Measurements from ENCODE around the gene PVALB.

The PVALB gene

DNA sequence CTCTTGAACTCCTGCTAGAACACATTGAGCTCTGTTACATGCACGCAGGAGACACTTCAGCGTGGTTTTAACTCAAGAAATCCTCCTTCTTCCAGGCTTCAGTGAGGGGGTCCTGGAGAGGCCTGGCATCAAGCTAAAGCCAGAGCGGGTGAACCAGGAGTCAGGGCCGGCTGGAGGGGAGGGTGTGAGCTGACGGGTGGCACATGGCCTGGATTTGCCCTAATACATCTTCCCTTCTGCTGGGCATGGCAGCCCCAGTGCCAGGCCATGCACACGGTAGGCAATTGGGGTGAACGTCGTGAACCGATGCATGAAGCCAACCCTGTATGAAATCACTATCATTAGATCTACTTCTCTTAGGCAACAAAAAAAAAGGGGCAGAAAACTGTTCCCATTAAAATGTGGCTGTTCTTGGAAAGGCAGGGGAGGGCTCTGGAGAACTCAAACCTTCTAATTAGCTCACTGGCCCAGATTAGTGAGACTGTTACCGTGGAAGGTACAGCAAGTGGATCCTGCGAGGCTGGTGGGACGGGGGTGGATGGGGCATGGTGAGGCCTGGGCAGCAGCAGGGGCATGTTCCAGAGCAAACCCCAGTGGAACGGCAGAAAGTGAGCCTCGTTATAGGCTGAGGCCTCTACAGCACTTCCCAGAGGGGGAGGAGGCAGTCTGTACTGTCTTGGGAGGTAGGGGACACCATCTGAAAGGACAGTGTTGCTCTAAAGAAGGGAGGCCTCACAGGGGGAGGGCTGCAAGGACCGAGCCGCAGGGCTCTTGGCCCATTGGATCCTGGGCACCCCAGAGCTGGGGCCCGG is 51.5 kb downstream of the PVALB start:
- H3K4me1 ChIP-seq (ENCODE audit: low read length) = no peaks in the 10 kb centered on the region
- no peak overlapping the region for H2AFZ ChIP-seq (ENCODE audit: low read length)
- H3K9me3 ChIP-seq (replicated peaks; ENCODE audit: insufficient read depth, low read length) = no peaks in the 10 kb centered on the region
- H3K27me3 ChIP-seq (replicated peaks; ENCODE audit: insufficient read depth, low read length) = no peaks in the 10 kb centered on the region
- no peaks in the 10 kb centered on the region for H3F3A ChIP-seq (ENCODE audit: insufficient read depth, low read length)
- TF ChIP-seq EZH2phosphoT487 (IDR thresholded peaks at IDR 0.05; ENCODE audit: low read length) = no peak
- TF ChIP-seq, protein P1, sequence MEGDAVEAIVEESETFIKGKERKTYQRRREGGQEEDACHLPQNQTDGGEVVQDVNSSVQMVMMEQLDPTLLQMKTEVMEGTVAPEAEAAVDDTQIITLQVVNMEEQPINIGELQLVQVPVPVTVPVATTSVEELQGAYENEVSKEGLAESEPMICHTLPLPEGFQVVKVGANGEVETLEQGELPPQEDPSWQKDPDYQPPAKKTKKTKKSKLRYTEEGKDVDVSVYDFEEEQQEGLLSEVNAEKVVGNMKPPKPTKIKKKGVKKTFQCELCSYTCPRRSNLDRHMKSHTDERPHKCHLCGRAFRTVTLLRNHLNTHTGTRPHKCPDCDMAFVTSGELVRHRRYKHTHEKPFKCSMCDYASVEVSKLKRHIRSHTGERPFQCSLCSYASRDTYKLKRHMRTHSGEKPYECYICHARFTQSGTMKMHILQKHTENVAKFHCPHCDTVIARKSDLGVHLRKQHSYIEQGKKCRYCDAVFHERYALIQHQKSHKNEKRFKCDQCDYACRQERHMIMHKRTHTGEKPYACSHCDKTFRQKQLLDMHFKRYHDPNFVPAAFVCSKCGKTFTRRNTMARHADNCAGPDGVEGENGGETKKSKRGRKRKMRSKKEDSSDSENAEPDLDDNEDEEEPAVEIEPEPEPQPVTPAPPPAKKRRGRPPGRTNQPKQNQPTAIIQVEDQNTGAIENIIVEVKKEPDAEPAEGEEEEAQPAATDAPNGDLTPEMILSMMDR (IDR thresholded peaks at IDR 0.05; ENCODE audit: low read length) = no peak
- TF ChIP-seq EZH2 (optimal IDR thresholded peaks at IDR 0.05; ENCODE audit: low read depth, low read length) = no peak
- no peaks in the 10 kb centered on the region for H3K79me2 ChIP-seq (ENCODE audit: low read length)
- no peak overlapping the region for H3K27ac ChIP-seq (ENCODE audit: low read length)
- H4K20me1 ChIP-seq (ENCODE audit: insufficient read depth, low read length) = no peaks in the 10 kb centered on the region
- no peak overlapping the region for H3K9ac ChIP-seq (ENCODE audit: low read length)
- no peaks in the 10 kb centered on the region for H3K36me3 ChIP-seq (replicated peaks; ENCODE audit: insufficient read depth, low read length)
- no peaks in the 10 kb centered on the region for H3K9me2 ChIP-seq (replicated peaks; ENCODE audit: insufficient read depth, low read length)
- no peak for DNase-seq
- no peak overlapping the region for H3K4me3 ChIP-seq (ENCODE audit: low read length)
- no peak overlapping the region for H3K4me2 ChIP-seq (ENCODE audit: low read depth, low read length)

DNA sequence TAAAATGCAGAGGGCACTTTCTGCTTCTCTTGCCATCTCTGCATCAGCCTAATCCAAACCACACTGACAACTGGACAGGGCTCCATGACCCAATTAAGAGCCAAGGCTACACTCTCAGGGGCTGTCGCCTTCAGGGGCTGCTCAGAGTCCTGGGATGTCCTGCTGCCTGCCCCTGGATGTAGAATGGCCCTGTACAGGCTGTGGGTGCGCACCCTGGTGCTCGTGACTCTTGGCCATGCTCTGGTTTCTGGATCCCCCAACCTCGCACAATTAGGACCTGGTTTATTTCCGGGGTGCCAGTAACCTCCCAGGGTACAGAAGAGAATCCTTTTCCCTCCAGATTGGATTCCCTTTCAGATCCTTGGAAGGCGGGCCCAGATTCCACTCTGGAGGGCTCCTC is 52.2 kb downstream of the PVALB start:
- H3K9me3 ChIP-seq (replicated peaks; ENCODE audit: insufficient read depth, low read length) = no peaks in the 10 kb centered on the region
- no peaks in the 10 kb centered on the region for H3K27me3 ChIP-seq (replicated peaks; ENCODE audit: insufficient read depth, low read length)
- no peak overlapping the region for H3K4me2 ChIP-seq (ENCODE audit: low read depth, low read length)
- H3K27ac ChIP-seq (ENCODE audit: low read length) = no peak overlapping the region
- H2AFZ ChIP-seq (ENCODE audit: low read length) = no peak overlapping the region
- H3K4me3 ChIP-seq (ENCODE audit: low read length) = no peak overlapping the region
- no peaks in the 10 kb centered on the region for H4K20me1 ChIP-seq (ENCODE audit: insufficient read depth, low read length)
- TF ChIP-seq EZH2 (optimal IDR thresholded peaks at IDR 0.05; ENCODE audit: low read depth, low read length) (no peak), EZH2phosphoT487 (IDR thresholded peaks at IDR 0.05; ENCODE audit: low read length) (no peak)
- TF ChIP-seq, protein P1 (IDR thresholded peaks at IDR 0.05; ENCODE audit: low read length) = no peak
- H3K36me3 ChIP-seq (replicated peaks; ENCODE audit: insufficient read depth, low read length) = no peaks in the 10 kb centered on the region
- H3K4me1 ChIP-seq (ENCODE audit: low read length) = no peaks in the 10 kb centered on the region
- DNase-seq = no peak
- H3F3A ChIP-seq (ENCODE audit: insufficient read depth, low read length) = no peaks in the 10 kb centered on the region
- no peak overlapping the region for H3K9ac ChIP-seq (ENCODE audit: low read length)
- no peaks in the 10 kb centered on the region for H3K9me2 ChIP-seq (replicated peaks; ENCODE audit: insufficient read depth, low read length)
- H3K79me2 ChIP-seq (ENCODE audit: low read length) = no peaks in the 10 kb centered on the region

DNA sequence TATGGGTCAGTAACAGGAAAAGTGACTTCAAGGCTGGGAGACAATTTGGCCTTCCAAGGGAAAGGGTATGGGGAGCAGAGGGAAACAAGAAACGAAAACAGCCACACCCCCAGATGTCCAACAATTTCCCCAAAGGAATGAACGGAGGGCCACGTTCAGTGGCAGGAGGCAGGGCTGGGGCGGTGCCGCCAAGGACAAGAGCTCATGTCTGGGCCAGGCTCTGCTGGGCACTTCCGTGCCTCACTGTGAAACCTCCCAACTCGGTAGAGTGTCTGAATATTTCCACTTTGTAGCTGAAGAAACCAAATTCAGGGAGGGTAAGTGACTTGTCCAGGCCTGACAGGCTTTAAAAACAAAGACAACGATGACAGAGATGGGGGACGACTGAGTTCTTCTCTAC is 52.8 kb downstream of the PVALB start:
- no peaks in the 10 kb centered on the region for H3K4me1 ChIP-seq (ENCODE audit: low read length)
- H3K4me2 ChIP-seq (ENCODE audit: low read depth, low read length) = no peak overlapping the region
- H3K36me3 ChIP-seq (replicated peaks; ENCODE audit: insufficient read depth, low read length) = no peaks in the 10 kb centered on the region
- H2AFZ ChIP-seq (ENCODE audit: low read length) = no peak overlapping the region
- H3K79me2 ChIP-seq (ENCODE audit: low read length) = no peaks in the 10 kb centered on the region
- H3K9ac ChIP-seq (ENCODE audit: low read length) = no peak overlapping the region
- no peak overlapping the region for H3K27ac ChIP-seq (ENCODE audit: low read length)
- no peaks in the 10 kb centered on the region for H4K20me1 ChIP-seq (ENCODE audit: insufficient read depth, low read length)
- H3K9me3 ChIP-seq (replicated peaks; ENCODE audit: insufficient read depth, low read length) = no peaks in the 10 kb centered on the region
- H3K4me3 ChIP-seq (ENCODE audit: low read length) = no peak overlapping the region
- no peaks in the 10 kb centered on the region for H3K9me2 ChIP-seq (replicated peaks; ENCODE audit: insufficient read depth, low read length)
- no peaks in the 10 kb centered on the region for H3F3A ChIP-seq (ENCODE audit: insufficient read depth, low read length)
- no peaks in the 10 kb centered on the region for H3K27me3 ChIP-seq (replicated peaks; ENCODE audit: insufficient read depth, low read length)
- no peak for DNase-seq
- TF ChIP-seq EZH2 (optimal IDR thresholded peaks at IDR 0.05; ENCODE audit: low read depth, low read length) = no peak
- TF ChIP-seq EZH2phosphoT487 (IDR thresholded peaks at IDR 0.05; ENCODE audit: low read length) = no peak
- TF ChIP-seq, protein P1 (IDR thresholded peaks at IDR 0.05; ENCODE audit: low read length) = no peak
